IMR-90 (cell line): ENCODE measurements around the gene LYPD5. TPM values are rescaled to one million over a fixed set of nuclear protein-coding genes. Genes with fewer than 3 reads are reported as not detected.

ENCODE experiments used
- polyA plus RNA-seq, 3 experiments: library from polyadenylated mRNA; depleted of rRNA; stranded (reverse); fragments of >200 nt; gene quantifications; 2 replicates each; pipeline ENCODE4 v1.2.3, GENCODE V29; 2012; ENCODE audit warnings: low replicate concordance in 1 of 3
- total RNA-seq: library from RNA; depleted of rRNA; stranded (reverse); fragments of >200 nt; gene quantifications from 2 replicates; pipeline ENCODE4 v1.2.3, GENCODE V29; 2012; rRNA removed

Gene LYPD5
- total and polyA plus RNA-seq, 2 of the 4 experiments (the other 2 are of a cell fraction) = 0.31 to 0.36 TPM

Other genes starting within 250 kb of the LYPD5 start
- gene XRCC1, start 226.9 kb downstream of the LYPD5 start, total RNA-seq = 12.2 and 12.5 TPM in 2 replicates
- 21.3 and 25.9 TPM in 2 replicates for gene XRCC1, start 226.9 kb downstream of the LYPD5 start, polyA plus RNA-seq (2012; rRNA removed)
- gene PINLYP, start 226.6 kb downstream of the LYPD5 start, total RNA-seq = 0.54 and 0.83 TPM in 2 replicates
- 1.0 and 1.4 TPM in 2 replicates for gene PINLYP, start 226.6 kb downstream of the LYPD5 start, polyA plus RNA-seq (2012; rRNA removed)
- 9.0 and 10.8 TPM in 2 replicates for gene IRGQ, start 206.3 kb downstream of the LYPD5 start, total RNA-seq
- gene IRGQ, start 206.3 kb downstream of the LYPD5 start, polyA plus RNA-seq (2012; rRNA removed) = 6.8 and 9.9 TPM in 2 replicates
- gene ZNF576, start 205.9 kb downstream of the LYPD5 start, total RNA-seq = 8.6 and 13.8 TPM in 2 replicates
- 19.5 and 24.9 TPM in 2 replicates for gene ZNF576, start 205.9 kb downstream of the LYPD5 start, polyA plus RNA-seq (2012; rRNA removed)
- not detected in 2 replicates for gene SRRM5, start 190.4 kb downstream of the LYPD5 start, total RNA-seq
- 0.10 TPM in 2 replicates for gene SRRM5, start 190.4 kb downstream of the LYPD5 start, polyA plus RNA-seq (2012; rRNA removed)
- 9.9 and 10.3 TPM in 2 replicates for gene ZNF428, start 182.8 kb downstream of the LYPD5 start, total RNA-seq
- gene ZNF428, start 182.8 kb downstream of the LYPD5 start, polyA plus RNA-seq (2012; rRNA removed) = 32.3 and 45.4 TPM in 2 replicates
- 1.7 and 2.0 TPM in 2 replicates for gene CADM4, start 162.6 kb downstream of the LYPD5 start, total RNA-seq
- 4.0 and 4.9 TPM in 2 replicates for gene CADM4, start 162.6 kb downstream of the LYPD5 start, polyA plus RNA-seq (2012; rRNA removed)
- 112 and 115 TPM in 2 replicates for gene PLAUR, start 132.3 kb downstream of the LYPD5 start, total RNA-seq
- 263 and 328 TPM in 2 replicates for gene PLAUR, start 132.3 kb downstream of the LYPD5 start, polyA plus RNA-seq (2012; rRNA removed)
- not detected in 2 replicates for gene IRGC, start 86.4 kb downstream of the LYPD5 start, total RNA-seq
- not detected in 2 replicates for gene IRGC, start 86.4 kb downstream of the LYPD5 start, polyA plus RNA-seq (2012; rRNA removed)
- gene SMG9, start 47.5 kb downstream of the LYPD5 start, total RNA-seq = 4.8 and 5.8 TPM in 2 replicates
- 21.4 and 24.3 TPM in 2 replicates for gene SMG9, start 47.5 kb downstream of the LYPD5 start, polyA plus RNA-seq (2012; rRNA removed)
- gene KCNN4, start 21.5 kb downstream of the LYPD5 start, total RNA-seq = 0.54 and 0.83 TPM in 2 replicates
- gene KCNN4, start 21.5 kb downstream of the LYPD5 start, polyA plus RNA-seq (2012; rRNA removed) = 0.99 and 1.2 TPM in 2 replicates
- gene ZNF283, start 24.9 kb upstream of the LYPD5 start, total RNA-seq = 5.0 and 10.3 TPM in 2 replicates
- gene ZNF283, start 24.9 kb upstream of the LYPD5 start, polyA plus RNA-seq (2012; rRNA removed) = 1.2 and 2.1 TPM in 2 replicates
- gene ZNF404, start 81.5 kb upstream of the LYPD5 start, total RNA-seq = 1.1 and 2.2 TPM in 2 replicates
- 2.9 and 3.2 TPM in 2 replicates for gene ZNF404, start 81.5 kb upstream of the LYPD5 start, polyA plus RNA-seq (2012; rRNA removed)
- 15.0 and 18.1 TPM in 2 replicates for gene ZNF45, start 132.8 kb upstream of the LYPD5 start, total RNA-seq
- 7.6 and 7.8 TPM in 2 replicates for gene ZNF45, start 132.8 kb upstream of the LYPD5 start, polyA plus RNA-seq (2012; rRNA removed)
- gene ZNF221, start 148.8 kb upstream of the LYPD5 start, total RNA-seq = 10.3 and 10.6 TPM in 2 replicates
- gene ZNF221, start 148.8 kb upstream of the LYPD5 start, polyA plus RNA-seq (2012; rRNA removed) = 0.93 and 1.0 TPM in 2 replicates
- gene ZNF155, start 181.7 kb upstream of the LYPD5 start, total RNA-seq = 9.0 and 10.8 TPM in 2 replicates
- 2.5 and 3.5 TPM in 2 replicates for gene ZNF155, start 181.7 kb upstream of the LYPD5 start, polyA plus RNA-seq (2012; rRNA removed)
- gene ZNF230, start 200.5 kb upstream of the LYPD5 start, total RNA-seq = 3.4 and 5.0 TPM in 2 replicates
- 1.4 and 1.5 TPM in 2 replicates for gene ZNF230, start 200.5 kb upstream of the LYPD5 start, polyA plus RNA-seq (2012; rRNA removed)
- 7.0 and 8.6 TPM in 2 replicates for gene ZNF222, start 222.9 kb upstream of the LYPD5 start, total RNA-seq
- 2.8 and 3.2 TPM in 2 replicates for gene ZNF222, start 222.9 kb upstream of the LYPD5 start, polyA plus RNA-seq (2012; rRNA removed)
- 6.1 and 16.5 TPM in 2 replicates for gene ZNF223, start 249.6 kb upstream of the LYPD5 start, total RNA-seq
- gene ZNF223, start 249.6 kb upstream of the LYPD5 start, polyA plus RNA-seq (2012; rRNA removed) = 2.1 and 2.3 TPM in 2 replicates